Astrocyte (in vitro differentiated cells and primary cell): ENCODE measurements around the gene CTBP2. TPM values are rescaled to one million over a fixed set of nuclear protein-coding genes. Genes with fewer than 3 reads are reported as not detected.

ENCODE experiments used
- DNase-seq: peaks from one replicate; pipeline ENCODE4 v3.0.0-alpha.2; 2010; ENCODE audit warnings: low read depth
- FAIRE-seq: peaks from 2 replicates; lab custom pipeline; 2011; peaks lifted over from hg19 to GRCh38; lab: Jason Lieb, UNC
- H2AFZ ChIP-seq: 2 replicates; pipeline ENCODE4 v1.6.0; 2012; ENCODE audit warnings: low read depth, low read length, inconsistent platforms
- H3K27ac ChIP-seq: 2 replicates; pipeline ENCODE4 v1.5.1; 2011; ENCODE audit warnings: low read depth, low read length, inconsistent platforms
- H3K27me3 ChIP-seq: 2 replicates; pipeline ENCODE4 v1.6.0; 2011; ENCODE audit warnings: low read length, inconsistent platforms; ENCODE audit not compliant: insufficient read depth
- H3K36me3 ChIP-seq: 2 replicates; pipeline ENCODE4 v1.5.1; 2011; ENCODE audit warnings: low read length, inconsistent platforms; ENCODE audit not compliant: insufficient read depth
- H3K4me1 ChIP-seq: 2 replicates; pipeline ENCODE4 v1.5.1; 2011; ENCODE audit warnings: low read length, inconsistent platforms; ENCODE audit not compliant: insufficient read depth
- H3K4me2 ChIP-seq: 2 replicates; pipeline ENCODE4 v1.6.0; 2012; ENCODE audit warnings: low read length, inconsistent platforms
- H3K4me3 ChIP-seq: 2 replicates; pipeline ENCODE4 v1.5.1; 2011; ENCODE audit warnings: low read depth, mild to moderate bottlenecking, low read length, inconsistent platforms; ENCODE audit not compliant: insufficient read depth
- H3K79me2 ChIP-seq: 2 replicates; pipeline ENCODE4 v1.6.0; 2012; ENCODE audit warnings: mild to moderate bottlenecking, low read length, inconsistent platforms; ENCODE audit not compliant: insufficient read depth
- H3K9ac ChIP-seq: 2 replicates; pipeline ENCODE4 v1.6.0; 2012; ENCODE audit warnings: mild to moderate bottlenecking, low read length, inconsistent platforms
- H3K9me3 ChIP-seq: 2 replicates; pipeline ENCODE4 v1.5.1; 2012; ENCODE audit warnings: low read depth, mild to moderate bottlenecking, low read length, inconsistent platforms; ENCODE audit not compliant: insufficient read depth
- H4K20me1 ChIP-seq: 2 replicates; pipeline ENCODE4 v1.6.0; 2012; ENCODE audit warnings: low read length, inconsistent platforms; ENCODE audit not compliant: insufficient read depth
- H3K27ac Mint-ChIP-seq: one replicate; pipeline ENCODE4 v1.8.0; 2021; ENCODE audit warnings: mild to moderate bottlenecking, mixed read lengths; ENCODE audit not compliant: unreplicated experiment
- H3K27me3 Mint-ChIP-seq: one replicate; pipeline ENCODE4 v1.8.0; 2021; ENCODE audit warnings: low read depth, mixed read lengths; ENCODE audit not compliant: unreplicated experiment
- H3K36me3 Mint-ChIP-seq: one replicate; pipeline ENCODE4 v1.8.0; 2021; ENCODE audit warnings: low read depth, mixed read lengths; ENCODE audit not compliant: unreplicated experiment
- H3K4me1 Mint-ChIP-seq: one replicate; pipeline ENCODE4 v1.8.0; 2021; ENCODE audit warnings: low read depth, mixed read lengths; ENCODE audit not compliant: unreplicated experiment
- H3K4me3 Mint-ChIP-seq: one replicate; pipeline ENCODE4 v1.8.0; 2021; ENCODE audit warnings: mild to moderate bottlenecking, moderate library complexity, mixed read lengths; ENCODE audit not compliant: unreplicated experiment
- H3K9me3 Mint-ChIP-seq: one replicate; pipeline ENCODE4 v1.8.0; 2021; ENCODE audit warnings: mild to moderate bottlenecking, mixed read lengths; ENCODE audit not compliant: unreplicated experiment
- EZH2 ChIP-seq: IDR thresholded peaks from 2 replicates; pipeline ENCODE4 v1.6.1; 2012; ENCODE audit warnings: mild to moderate bottlenecking, low read length, inconsistent platforms; ENCODE audit not compliant: insufficient read depth
- total RNA-seq: library from RNA; stranded (reverse); gene quantifications from 2 replicates; pipeline ENCODE4 v1.2.1, GENCODE V29; 2021
- TF ChIP-seq, protein P1 (sequence below): IDR thresholded peaks from 2 replicates; pipeline ENCODE4 v1.5.1; 2011; ENCODE audit warnings: low read depth, mild to moderate bottlenecking, inconsistent platforms, low read length, moderate library complexity; ENCODE audit not compliant: insufficient read depth

Gene CTBP2
- total RNA-seq, 1 donor from 2014 or later = 109 TPM

DNA sequence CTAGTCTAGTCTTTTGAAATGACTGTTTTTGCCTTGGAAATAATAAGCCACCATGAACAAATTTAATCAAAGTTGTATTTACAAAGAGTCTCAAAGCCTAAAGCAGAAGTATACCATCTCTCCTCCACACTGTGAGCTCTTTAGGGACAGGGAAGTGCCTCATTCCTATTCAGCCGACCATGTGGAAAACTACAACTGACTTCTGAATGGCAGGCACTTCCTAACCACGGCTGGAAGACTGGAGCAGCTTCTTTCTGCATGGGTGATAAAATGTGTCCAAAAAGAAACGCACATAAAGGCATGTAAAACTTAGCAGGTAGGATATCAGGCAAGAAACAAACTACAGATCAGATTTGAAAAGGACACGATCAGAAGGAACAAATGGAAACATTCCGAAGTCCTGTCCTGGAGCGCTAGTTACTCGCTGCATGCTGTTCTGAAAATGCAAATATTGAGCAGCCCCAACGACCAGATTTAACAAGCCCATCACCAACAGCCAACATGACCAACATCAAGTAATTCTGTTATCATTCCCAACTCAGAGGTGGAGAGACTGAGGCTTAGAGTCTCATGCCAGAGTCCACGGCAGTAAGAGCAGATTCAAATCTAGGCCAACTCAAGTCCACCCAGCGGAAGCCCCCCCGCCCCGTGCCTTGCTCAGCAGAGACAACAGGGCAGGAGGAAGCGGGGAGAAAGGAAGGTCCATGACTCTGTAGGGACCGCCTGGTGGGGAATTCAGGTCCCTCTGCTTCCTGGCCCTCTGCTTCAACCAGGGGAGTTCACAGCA, 26.5 kb downstream of the CTBP2 start:
- Histone ChIP-seq H3K79me2 (peaks cover 98% of the 10 kb centered on the region), H3K4me2 (no peak overlapping the region), H3K36me3 (peaks cover 11% of the 10 kb centered on the region), H4K20me1 (peaks cover 98% of the 10 kb centered on the region), H3K27me3 (no peaks in the 10 kb centered on the region), H3K27ac (no peak overlapping the region), H3K4me3 (no peak overlapping the region), H2AFZ (no peak overlapping the region), H3K4me1 (peaks cover 6% of the 10 kb centered on the region), H3K9ac (no peak overlapping the region), H3K9me3 (no peaks in the 10 kb centered on the region)
- TF ChIP-seq, protein P1, sequence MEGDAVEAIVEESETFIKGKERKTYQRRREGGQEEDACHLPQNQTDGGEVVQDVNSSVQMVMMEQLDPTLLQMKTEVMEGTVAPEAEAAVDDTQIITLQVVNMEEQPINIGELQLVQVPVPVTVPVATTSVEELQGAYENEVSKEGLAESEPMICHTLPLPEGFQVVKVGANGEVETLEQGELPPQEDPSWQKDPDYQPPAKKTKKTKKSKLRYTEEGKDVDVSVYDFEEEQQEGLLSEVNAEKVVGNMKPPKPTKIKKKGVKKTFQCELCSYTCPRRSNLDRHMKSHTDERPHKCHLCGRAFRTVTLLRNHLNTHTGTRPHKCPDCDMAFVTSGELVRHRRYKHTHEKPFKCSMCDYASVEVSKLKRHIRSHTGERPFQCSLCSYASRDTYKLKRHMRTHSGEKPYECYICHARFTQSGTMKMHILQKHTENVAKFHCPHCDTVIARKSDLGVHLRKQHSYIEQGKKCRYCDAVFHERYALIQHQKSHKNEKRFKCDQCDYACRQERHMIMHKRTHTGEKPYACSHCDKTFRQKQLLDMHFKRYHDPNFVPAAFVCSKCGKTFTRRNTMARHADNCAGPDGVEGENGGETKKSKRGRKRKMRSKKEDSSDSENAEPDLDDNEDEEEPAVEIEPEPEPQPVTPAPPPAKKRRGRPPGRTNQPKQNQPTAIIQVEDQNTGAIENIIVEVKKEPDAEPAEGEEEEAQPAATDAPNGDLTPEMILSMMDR = no peak
- TF ChIP-seq EZH2 = no peak
- Mint-ChIP-seq H3K4me1 (peaks cover 43% of the 10 kb centered on the region), H3K9me3 (no peaks in the 10 kb centered on the region), H3K4me3 (no peak overlapping the region), H3K36me3 (peaks cover 28% of the 10 kb centered on the region), H3K27me3 (no peaks in the 10 kb centered on the region), H3K27ac (no peak overlapping the region)
- DNase-seq (no peak), FAIRE-seq (no peak)

GRCh38 chr10:125132344-125132743, 28.0 kb downstream of the CTBP2 start:
- Mint-ChIP-seq H3K4me1 (peaks cover 51% of the 10 kb centered on the region), H3K4me3 (no peak overlapping the region), H3K9me3 (no peaks in the 10 kb centered on the region), H3K27me3 (no peaks in the 10 kb centered on the region), H3K36me3 (peaks cover 30% of the 10 kb centered on the region), H3K27ac (no peak overlapping the region)
- Histone ChIP-seq H4K20me1 (peaks cover 98% of the 10 kb centered on the region), H3K4me3 (no peak overlapping the region), H3K4me1 (peaks cover 6% of the 10 kb centered on the region), H3K27ac (no peak overlapping the region), H3K79me2 (peaks cover 98% of the 10 kb centered on the region), H3K27me3 (no peaks in the 10 kb centered on the region), H3K36me3 (peaks cover 8% of the 10 kb centered on the region), H3K4me2 (no peak overlapping the region), H2AFZ (no peak overlapping the region), H3K9ac (no peak overlapping the region), H3K9me3 (no peaks in the 10 kb centered on the region)
- FAIRE-seq (no peak), DNase-seq (no peak)
- TF ChIP-seq, protein P1 = no peak
- TF ChIP-seq EZH2 = no peak

DNA sequence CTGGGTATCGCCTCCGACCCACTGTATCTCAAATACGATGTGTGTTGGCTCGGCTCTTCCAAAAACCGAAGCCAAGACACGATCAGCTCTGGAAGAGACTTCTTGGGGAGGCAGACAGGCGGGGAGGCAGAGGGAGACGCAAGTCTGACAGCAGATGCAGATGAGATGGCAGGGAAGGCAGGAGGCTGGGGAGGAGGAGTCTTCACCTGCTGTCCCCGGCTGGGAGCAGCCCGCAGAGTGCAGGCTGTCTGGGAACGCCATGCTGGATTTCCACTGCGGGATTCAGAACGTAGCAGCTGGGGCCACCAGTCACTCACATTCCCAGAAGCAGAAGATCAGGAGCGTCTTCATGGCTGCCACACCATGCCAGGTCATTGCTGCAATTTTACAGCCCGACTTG, 29.4 kb downstream of the CTBP2 start:
- H2AFZ ChIP-seq = no peak overlapping the region

More for the DNA sequence above, 29.4 kb downstream of the CTBP2 start:
- Mint-ChIP-seq H3K9me3 (no peaks in the 10 kb centered on the region), H3K27me3 (no peaks in the 10 kb centered on the region), H3K27ac (peak overlapping the region; percentile 66), H3K36me3 (peaks cover 26% of the 10 kb centered on the region), H3K4me3 (no peak overlapping the region), H3K4me1 (peaks cover 48% of the 10 kb centered on the region)
- Histone ChIP-seq H3K9ac (no peak overlapping the region), H3K9me3 (no peaks in the 10 kb centered on the region), H3K4me3 (no peak overlapping the region), H3K79me2 (peaks cover 98% of the 10 kb centered on the region), H3K4me1 (no peaks in the 10 kb centered on the region), H3K27ac (no peak overlapping the region), H3K36me3 (peaks cover 8% of the 10 kb centered on the region), H3K4me2 (no peak overlapping the region), H3K27me3 (no peaks in the 10 kb centered on the region), H4K20me1 (peaks cover 98% of the 10 kb centered on the region)
- DNase-seq = no peak
- FAIRE-seq = no peak
- TF ChIP-seq EZH2 = no peak
- TF ChIP-seq, protein P1 = no peak
